GM12891 (cell line): Measurements from ENCODE around the gene TMEM132D.

ENCODE experiments used
- POLR2A ChIP-seq: IDR thresholded peaks from 2 replicates; pipeline ENCODE4 v1.6.1; 2011; ENCODE audit warnings: low read depth, low read length, control low read depth
- POLR2AphosphoS5 ChIP-seq: IDR thresholded peaks from 2 replicates; pipeline ENCODE4 v1.6.1; 2011; ENCODE audit warnings: low read depth, low read length, control low read depth
- POU2F2 ChIP-seq: IDR thresholded peaks from 2 replicates; pipeline ENCODE4 v1.6.1; 2011; ENCODE audit warnings: low read depth, mild to moderate bottlenecking, control low read depth, low read length, moderate library complexity
- SPI1 ChIP-seq: IDR thresholded peaks from 2 replicates; pipeline ENCODE4 v1.6.1; 2011; ENCODE audit warnings: low read depth, low read length, control low read depth
- TAF1 ChIP-seq: IDR thresholded peaks from 2 replicates; pipeline ENCODE4 v1.6.1; 2011; ENCODE audit warnings: low read depth, low read length, control low read depth

DNA sequence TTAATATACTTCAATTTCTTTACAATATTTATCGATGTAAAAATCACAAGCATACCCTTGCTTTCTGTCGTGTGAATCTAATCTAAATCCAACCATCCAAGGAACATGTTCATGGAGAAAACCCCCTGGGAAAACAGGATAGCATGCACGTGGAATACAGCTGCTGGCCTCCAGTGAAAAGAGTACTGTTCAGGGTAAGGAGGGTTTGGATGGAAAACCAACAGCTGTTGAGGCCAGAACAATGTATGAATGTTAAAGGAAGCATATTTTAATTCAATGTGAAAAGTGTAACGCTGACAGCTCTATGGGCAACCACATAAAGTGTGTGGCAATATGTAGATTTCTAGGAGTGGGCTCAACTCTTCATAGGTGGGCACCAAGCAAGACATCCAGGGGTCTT, 344.0 kb downstream of the TMEM132D start:
- TF ChIP-seq POLR2A (no peak), POLR2AphosphoS5 (no peak), SPI1 (no peak), TAF1 (no peak), POU2F2 (no peak)
